Dendritic cell treated with granulocyte-macrophage colony-stimulating factor and Interleukin-4, amounts not matched to agents 40 ng/mL and 50 ng/mL, for 4 days (primary cell): ENCODE data around the gene THBS2.
"Not testable (repeated sequence)": the region's sequence is repeated elsewhere in the genome, so short reads cannot be mapped to it uniquely, and the experiment has no call there.

ENCODE experiments used
- H3K27ac Mint-ChIP-seq: one replicate; pipeline ENCODE4 v1.8.0; 2022; ENCODE audit warnings: mild to moderate bottlenecking, mixed read lengths
- H3K27me3 Mint-ChIP-seq: one replicate; pipeline ENCODE4 v1.8.0; 2022; ENCODE audit warnings: mild to moderate bottlenecking, mixed read lengths
- H3K36me3 Mint-ChIP-seq: one replicate; pipeline ENCODE4 v1.8.0; 2022; ENCODE audit warnings: low read depth, mixed read lengths
- H3K4me1 Mint-ChIP-seq: one replicate; pipeline ENCODE4 v1.8.0; 2022; ENCODE audit warnings: low read depth, mixed read lengths
- H3K4me3 Mint-ChIP-seq: one replicate; pipeline ENCODE4 v1.8.0; 2022; ENCODE audit warnings: mild to moderate bottlenecking, moderate library complexity, mixed read lengths
- H3K9me3 Mint-ChIP-seq: one replicate; pipeline ENCODE4 v1.8.0; 2022; ENCODE audit warnings: mixed read lengths
- intact Hi-C: fragments of 100-400 bp; cut with micrococcal nuclease; formaldehyde crosslinking; loops from one replicate; pipeline ENCODE4 v1.15.0; 2022

THBS2 gene

GRCh38 chr6:169225131-169225576, 28.5 kb downstream of the THBS2 start:
- H3K27me3 Mint-ChIP-seq = no peaks in the 10 kb centered on the region

GRCh38 chr6:169224716-169225115, 28.9 kb downstream of the THBS2 start:
- Mint-ChIP-seq H3K36me3 (no peaks in the 10 kb centered on the region), H3K27ac (no peak overlapping the region), H3K9me3 (peaks cover 20% of the 10 kb centered on the region), H3K4me3 (no peak overlapping the region), H3K4me1 (no peaks in the 10 kb centered on the region), H3K27me3 (no peaks in the 10 kb centered on the region)
- intact Hi-C loops = no loop called here

More at GRCh38 chr6:169225131-169225576, 28.5 kb downstream of the THBS2 start:
- Mint-ChIP-seq H3K27ac (no peak overlapping the region), H3K4me1 (no peaks in the 10 kb centered on the region), H3K36me3 (no peaks in the 10 kb centered on the region), H3K4me3 (no peak overlapping the region), H3K9me3 (peaks cover 20% of the 10 kb centered on the region)
- intact Hi-C loops = no loop called here

GRCh38 chr6:169224185-169224695, 29.4 kb downstream of the THBS2 start:
- intact Hi-C loops = no loop called here
- no peak overlapping the region for H3K27ac Mint-ChIP-seq
- no peaks in the 10 kb centered on the region for H3K4me1 Mint-ChIP-seq
- no peaks in the 10 kb centered on the region for H3K36me3 Mint-ChIP-seq
- H3K27me3 Mint-ChIP-seq = no peaks in the 10 kb centered on the region
- peaks cover 21% of the 10 kb centered on the region for H3K9me3 Mint-ChIP-seq
- H3K4me3 Mint-ChIP-seq = no peak overlapping the region

- Mint-ChIP-seq H3K36me3 (no peaks in the 10 kb centered on the region), H3K27ac (no peak overlapping the region), H3K9me3 (peaks cover 33% of the 10 kb centered on the region), H3K4me3 (no peak overlapping the region), H3K4me1 (no peaks in the 10 kb centered on the region), H3K27me3 (no peaks in the 10 kb centered on the region)
- intact Hi-C loops = no loop called here
These were observed 30.6 kb downstream of the THBS2 start for GRCh38 chr6:169223006-169223405.

- no peak overlapping the region for H3K27ac Mint-ChIP-seq
- peaks cover 37% of the 10 kb centered on the region for H3K9me3 Mint-ChIP-seq
- H3K4me3 Mint-ChIP-seq = no peak overlapping the region
- no peaks in the 10 kb centered on the region for H3K36me3 Mint-ChIP-seq
- no peaks in the 10 kb centered on the region for H3K4me1 Mint-ChIP-seq
- H3K27me3 Mint-ChIP-seq = no peaks in the 10 kb centered on the region
- intact Hi-C loops = no loop called here
These were observed 31.5 kb downstream of the THBS2 start for GRCh38 chr6:169222126-169222525.

- Mint-ChIP-seq H3K27ac (no peak overlapping the region), H3K4me3 (no peak overlapping the region), H3K4me1 (no peaks in the 10 kb centered on the region), H3K27me3 (no peaks in the 10 kb centered on the region), H3K36me3 (no peaks in the 10 kb centered on the region), H3K9me3 (peaks cover 37% of the 10 kb centered on the region)
- intact Hi-C loops = no loop called here
These were observed 32.4 kb downstream of the THBS2 start for GRCh38 chr6:169221264-169221663.

GRCh38 chr6:169220068-169220964, 33.3 kb downstream of the THBS2 start:
- intact Hi-C loops = no loop called here
- Mint-ChIP-seq H3K4me3 (no peak overlapping the region), H3K36me3 (no peaks in the 10 kb centered on the region), H3K9me3 (peaks cover 29% of the 10 kb centered on the region), H3K4me1 (peaks cover 1% of the 10 kb centered on the region), H3K27me3 (no peaks in the 10 kb centered on the region), H3K27ac (no peak overlapping the region)

GRCh38 chr6:169217972-169218371, 35.7 kb downstream of the THBS2 start:
- Mint-ChIP-seq H3K9me3 (peaks cover 17% of the 10 kb centered on the region), H3K27me3 (no peaks in the 10 kb centered on the region), H3K4me1 (peaks cover 17% of the 10 kb centered on the region), H3K36me3 (peaks cover 7% of the 10 kb centered on the region), H3K27ac (no peak overlapping the region), H3K4me3 (no peak overlapping the region)
- intact Hi-C loops = loop anchor here (10.0 kb wide), 1 partner anchor 1393 kb away; the partner anchor contains the start of gene AFDN

- Mint-ChIP-seq H3K4me3 (no peak overlapping the region), H3K9me3 (peaks cover 23% of the 10 kb centered on the region), H3K27ac (no peak overlapping the region), H3K36me3 (peaks cover 7% of the 10 kb centered on the region), H3K27me3 (no peaks in the 10 kb centered on the region), H3K4me1 (peaks cover 17% of the 10 kb centered on the region)
- intact Hi-C loops = loop anchor here (10.0 kb wide), 1 partner anchor 1392 kb away; the partner anchor contains the start of gene AFDN
These were observed 36.8 kb downstream of the THBS2 start for GRCh38 chr6:169216830-169217229.

- Mint-ChIP-seq H3K27me3 (no peaks in the 10 kb centered on the region), H3K9me3 (peaks cover 33% of the 10 kb centered on the region), H3K36me3 (peaks cover 7% of the 10 kb centered on the region), H3K4me1 (peaks cover 17% of the 10 kb centered on the region), H3K4me3 (no peak overlapping the region), H3K27ac (peak overlapping the region; percentile 81)
- intact Hi-C loops = loop anchor here (10.0 kb wide), 1 partner anchor 1390 kb away; the partner anchor contains the start of gene AFDN
These were observed 38.4 kb downstream of the THBS2 start for GRCh38 chr6:169215201-169215681.

- H3K4me3 Mint-ChIP-seq = not testable (repeated sequence)
These were observed 38.9 kb downstream of the THBS2 start for GRCh38 chr6:169214789-169215188.

GRCh38 chr6:169213814-169214520, 39.7 kb downstream of the THBS2 start:
- no peaks in the 10 kb centered on the region for H3K27me3 Mint-ChIP-seq
- peaks cover 29% of the 10 kb centered on the region for H3K9me3 Mint-ChIP-seq
- intact Hi-C loops = loop anchor here (2.0 to 10.0 kb wide), 3 partner anchors 488 to 1389 kb away; partner anchors contain the start of genes AFDN, C6orf120, DYNLT2 and ERMARD
- H3K36me3 Mint-ChIP-seq = peaks cover 7% of the 10 kb centered on the region
- peak overlapping the region; percentile 91 for H3K27ac Mint-ChIP-seq
- H3K4me1 Mint-ChIP-seq = peaks cover 17% of the 10 kb centered on the region
- H3K4me3 Mint-ChIP-seq = no peak overlapping the region

More at GRCh38 chr6:169214789-169215188, 38.9 kb downstream of the THBS2 start:
- peaks cover 33% of the 10 kb centered on the region for H3K9me3 Mint-ChIP-seq
- intact Hi-C loops = loop anchor here (5.0 to 10.0 kb wide), 2 partner anchors 488 to 1390 kb away; partner anchors contain the start of genes AFDN, C6orf120 and WDR27
- H3K27me3 Mint-ChIP-seq, H3K36me3 Mint-ChIP-seq: not testable (repeated sequence)
- peak overlapping the region; percentile 81 for H3K27ac Mint-ChIP-seq
- peaks cover 17% of the 10 kb centered on the region for H3K4me1 Mint-ChIP-seq

- no peaks in the 10 kb centered on the region for H3K27me3 Mint-ChIP-seq
- intact Hi-C loops = loop anchor here (2.0 to 10.0 kb wide), 3 partner anchors 489 to 1388 kb away; partner anchors contain the start of genes AFDN, C6orf120, DYNLT2 and ERMARD
- peaks cover 17% of the 10 kb centered on the region for H3K4me1 Mint-ChIP-seq
- peak overlapping the region; percentile 72 for H3K4me3 Mint-ChIP-seq
- peaks cover 26% of the 10 kb centered on the region for H3K9me3 Mint-ChIP-seq
- H3K36me3 Mint-ChIP-seq = peaks cover 7% of the 10 kb centered on the region
- peak overlapping the region; percentile 91 for H3K27ac Mint-ChIP-seq
These were observed 40.5 kb downstream of the THBS2 start for GRCh38 chr6:169212897-169213813.
